NOMO-1 treated with dmso at 0.1 percent for 144 hours (cell line): ENCODE measurements around the gene RAG1.
A peak's percentile ranks its signal among the peaks of the same experiment; 100 is the strongest.

Source experiments
- DNase-seq: peaks from one replicate; lab custom pipeline; 2025; ENCODE audit not compliant: unreplicated experiment; lab: John Stamatoyannopoulos, UW

Gene RAG1

GRCh38 chr11:36588099-36588498 is 20.3 kb downstream of the RAG1 start:
- no peak for DNase-seq

- DNase-seq, result no peak
These were observed 22.7 kb downstream of the RAG1 start for GRCh38 chr11:36590513-36590912.

GRCh38 chr11:36591433-36591832 is 23.6 kb downstream of the RAG1 start:
- no peak for DNase-seq

GRCh38 chr11:36594316-36594989 is 26.6 kb downstream of the RAG1 start, which contains the start of gene IFTAP:
Gene IFTAP (plus strand): TSS chr11:36594502. CDS start chr11:36610104, 15,602 bp downstream.
- DNase-seq, result peak; percentile 50

GRCh38 chr11:36596880-36597279 is 29.1 kb downstream of the RAG1 start:
- no peak for DNase-seq

- no peak for DNase-seq
These were observed 30.2 kb downstream of the RAG1 start, which contains the start of gene RAG2 for GRCh38 chr11:36598051-36598450. Gene RAG2 (minus strand): TSS chr11:36598236. CDS start chr11:36594168, 4,068 bp downstream.

- DNase-seq, result no peak
These were observed 32.4 kb downstream of the RAG1 start for GRCh38 chr11:36600180-36600579.

GRCh38 chr11:36601155-36601554 is 33.3 kb downstream of the RAG1 start:
- DNase-seq, result peak; percentile 71

GRCh38 chr11:36602135-36602534 is 34.3 kb downstream of the RAG1 start:
- DNase-seq, result no peak

GRCh38 chr11:36605221-36606216 is 37.7 kb downstream of the RAG1 start:
- no peak for DNase-seq

GRCh38 chr11:36608491-36609199 is 40.8 kb downstream of the RAG1 start:
- DNase-seq, result no peak

GRCh38 chr11:36609383-36609782 is 41.6 kb downstream of the RAG1 start:
- DNase-seq, result no peak

GRCh38 chr11:36615826-36616225 is 48.0 kb downstream of the RAG1 start:
- no peak for DNase-seq

GRCh38 chr11:36617543-36618362 is 49.9 kb downstream of the RAG1 start:
- DNase-seq, result no peak

- no peak for DNase-seq
These were observed 50.7 kb downstream of the RAG1 start for GRCh38 chr11:36618363-36619047.

- no peak for DNase-seq
These were observed 51.7 kb downstream of the RAG1 start for GRCh38 chr11:36619502-36619901.

GRCh38 chr11:36620246-36620645 is 52.4 kb downstream of the RAG1 start:
- DNase-seq, result peak; percentile 17

GRCh38 chr11:36622431-36623136 is 54.8 kb downstream of the RAG1 start:
- peak; percentile 5 for DNase-seq

GRCh38 chr11:36623494-36623893 is 55.7 kb downstream of the RAG1 start:
- DNase-seq, result no peak
